HK-2 (cell line): Measurements from ENCODE around the gene CRY1.

Experiments used
- DNase-seq: peaks from one replicate; pipeline ENCODE4 v3.0.0-alpha.2; 2018; ENCODE audit not compliant: unreplicated experiment

Gene CRY1

GRCh38 chr12:106962286-106962685 is 131.1 kb downstream of the CRY1 start:
- DNase-seq = no peak

DNA sequence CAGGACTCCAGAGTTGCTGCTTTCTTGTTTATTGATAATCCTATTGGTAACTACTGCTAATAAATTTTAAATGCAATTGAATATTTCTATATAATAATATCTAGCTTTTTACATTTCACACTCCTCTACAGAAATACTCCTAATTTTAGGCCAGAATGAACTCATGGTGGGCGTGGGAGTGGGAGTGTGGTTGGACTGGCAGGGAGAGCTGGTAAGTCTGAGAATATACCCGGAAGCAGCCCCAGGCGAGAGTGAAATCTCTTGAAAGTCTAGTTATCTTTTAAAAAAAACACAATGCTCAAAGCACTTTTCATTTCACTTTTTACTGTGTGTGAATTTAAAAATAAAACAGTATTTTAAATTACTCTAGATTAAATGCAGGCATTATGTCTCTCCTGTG is 132.9 kb downstream of the CRY1 start:
- no peak for DNase-seq

DNA sequence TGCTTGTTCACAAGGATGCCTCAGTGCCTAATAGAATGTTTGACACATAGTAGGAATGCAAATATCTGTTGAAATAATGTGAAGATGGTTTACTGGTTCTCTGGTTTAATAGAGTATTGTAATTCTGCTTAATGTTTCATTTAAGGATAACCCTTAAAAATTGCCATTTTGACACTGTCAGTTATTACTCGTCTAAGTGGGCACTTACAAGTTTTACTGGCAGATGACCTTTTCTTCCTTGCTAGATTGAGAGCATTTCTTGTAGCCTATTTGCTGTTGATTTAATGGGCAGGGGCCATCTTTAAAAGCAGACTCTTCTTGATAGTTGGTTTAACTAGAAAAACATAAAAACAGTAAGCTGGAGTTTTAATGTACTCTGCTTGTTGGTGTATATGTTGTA is 135.8 kb downstream of the CRY1 start:
- no peak for DNase-seq

GRCh38 chr12:106956048-106956578 is 137.2 kb downstream of the CRY1 start:
- no peak for DNase-seq

DNA sequence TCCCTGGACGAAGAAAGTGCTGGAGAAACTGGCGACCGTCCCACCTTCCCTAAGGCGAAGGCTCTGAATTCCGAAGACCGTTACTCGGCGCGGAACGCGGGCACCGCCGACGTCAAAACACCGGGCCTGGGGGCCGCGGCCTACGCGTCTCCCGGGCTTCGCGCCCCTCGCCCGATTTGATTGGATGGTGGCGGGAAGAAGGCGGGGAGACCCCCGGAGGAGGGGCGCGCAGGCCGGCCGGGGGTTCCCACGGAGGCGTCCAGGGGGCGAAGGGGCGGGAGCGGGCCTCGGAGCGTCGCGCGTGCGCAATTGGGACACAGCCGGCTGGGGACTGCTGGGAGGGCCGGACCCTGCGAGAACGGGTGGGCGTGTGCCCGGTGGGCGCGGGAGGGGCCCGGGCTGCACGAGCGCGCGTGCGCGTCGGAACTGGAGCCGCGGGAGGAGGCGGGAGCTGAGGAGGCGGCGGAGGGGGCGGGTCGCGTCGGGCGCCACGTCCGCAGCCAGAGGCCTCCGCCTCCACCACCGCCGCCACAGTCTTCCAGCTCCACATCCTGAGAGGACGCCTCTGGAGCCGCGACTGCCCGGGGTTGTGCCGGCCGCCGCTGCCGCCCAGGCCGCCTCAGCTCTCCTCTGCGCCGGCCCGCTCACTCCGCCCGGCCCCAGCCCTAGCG is 137.8 kb downstream of the CRY1 start, which contains the start of gene TMEM263:
TMEM263 (plus strand) TSS at position 531 of the 671 bp plus-strand sequence. CDS start 11,210 bp downstream, outside the sequence.
- peak; percentile 97 for DNase-seq

DNA sequence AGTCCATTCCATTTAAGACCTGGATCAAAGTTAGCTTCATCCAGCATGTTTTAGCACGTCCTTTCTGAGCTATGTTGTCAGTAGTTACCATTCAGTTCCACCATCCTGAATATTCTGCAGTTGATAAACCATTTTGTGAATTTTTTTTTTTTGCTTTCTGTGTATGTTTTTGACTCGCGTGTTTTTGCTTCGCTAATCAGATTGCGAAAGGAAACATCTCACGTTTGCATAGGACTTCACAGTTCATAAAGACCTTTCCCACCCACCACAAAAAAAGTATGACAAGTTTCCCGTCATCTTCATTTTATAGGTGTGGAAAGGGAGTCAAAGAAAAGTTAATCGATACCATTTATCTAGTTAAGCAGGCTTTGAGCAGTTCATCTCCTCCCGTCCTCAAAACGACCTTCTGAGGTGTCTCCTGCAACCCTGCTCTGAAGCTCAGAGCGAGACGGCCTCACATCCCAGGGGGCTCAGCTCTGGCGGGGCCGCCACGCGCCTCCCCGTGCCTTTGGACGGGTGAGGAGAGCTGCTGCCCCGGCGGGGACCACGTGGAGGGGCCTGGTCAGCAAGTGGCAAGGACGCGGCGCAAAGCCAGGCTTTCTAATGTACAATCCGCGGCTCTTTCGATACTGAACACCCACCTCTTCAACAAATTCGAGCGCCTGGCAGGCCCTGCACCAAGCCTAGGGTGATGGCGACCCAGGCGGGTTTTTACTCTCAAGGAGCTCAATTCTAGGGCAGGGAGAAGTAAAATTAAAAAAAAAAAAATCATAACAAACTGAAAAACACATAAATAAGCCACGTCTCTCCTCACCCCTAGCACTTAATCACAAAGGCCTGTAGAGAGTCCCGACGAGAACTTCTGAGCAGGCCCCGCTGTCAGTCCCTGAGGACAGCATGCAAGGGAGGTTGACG is 138.6 kb downstream of the CRY1 start:
- no peak for DNase-seq

DNA sequence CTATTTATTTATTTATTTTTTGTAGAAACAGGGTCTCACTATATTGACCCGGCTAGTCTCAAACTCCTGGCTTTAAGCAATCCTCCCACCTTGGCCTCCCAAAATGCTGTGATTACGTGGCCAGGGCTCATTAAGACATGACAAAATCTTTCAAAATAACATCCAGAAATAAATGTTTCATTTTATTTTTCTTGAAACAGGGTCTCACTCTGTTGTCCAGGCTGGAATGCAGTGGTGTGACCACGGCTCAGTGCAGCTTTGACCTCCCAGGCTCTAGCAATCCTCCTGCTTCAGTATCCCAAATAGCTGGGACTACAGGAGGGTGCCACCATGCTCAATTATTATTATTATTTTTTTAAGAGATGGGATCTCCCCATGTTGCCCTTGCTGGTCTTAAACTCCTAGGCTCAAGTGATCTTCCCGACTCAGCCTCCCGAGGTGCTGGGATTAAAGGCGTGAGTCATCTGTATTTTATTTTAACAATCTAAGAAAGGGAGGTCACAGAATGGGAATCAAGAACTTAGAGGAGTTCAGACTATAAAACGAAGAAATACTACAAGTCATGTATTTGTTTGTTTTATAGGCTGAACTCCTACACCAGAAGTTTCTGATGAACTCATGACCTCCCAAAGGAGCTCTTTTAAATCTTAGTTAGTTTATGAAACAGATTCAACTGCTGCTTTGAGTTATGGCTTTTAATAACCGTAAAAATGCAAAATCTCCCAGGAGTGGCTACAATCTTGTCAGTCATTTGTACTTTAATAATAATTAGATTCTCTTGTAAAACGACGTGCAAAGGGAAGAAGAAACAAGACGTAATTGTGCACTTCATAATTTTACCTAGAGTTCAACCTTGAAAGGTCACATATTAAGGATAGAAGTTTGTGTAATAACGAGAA is 139.7 kb downstream of the CRY1 start:
- no peak for DNase-seq

- no peak for DNase-seq
Observed at GRCh38 chr12:106950591-106950990, 142.8 kb downstream of the CRY1 start.

DNA sequence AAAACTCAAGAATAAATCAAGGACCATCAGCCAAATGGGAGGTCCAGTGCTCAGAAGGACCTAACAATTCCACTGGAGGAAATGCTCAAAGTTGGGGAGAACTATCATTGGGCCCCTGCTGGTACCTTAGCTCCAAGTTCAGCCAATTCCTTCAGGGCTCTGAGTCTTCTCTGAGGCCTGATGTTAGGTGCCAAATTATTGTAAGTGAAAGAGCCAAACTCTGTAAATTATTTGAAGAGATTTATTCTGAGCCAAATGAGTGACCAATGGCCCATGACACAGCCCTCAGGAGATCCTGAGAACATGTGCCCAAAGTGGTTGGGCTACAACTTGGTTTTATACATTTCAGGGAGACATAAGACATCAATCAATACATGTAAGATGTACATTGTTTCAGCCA is 145.9 kb downstream of the CRY1 start:
- DNase-seq = no peak

DNA sequence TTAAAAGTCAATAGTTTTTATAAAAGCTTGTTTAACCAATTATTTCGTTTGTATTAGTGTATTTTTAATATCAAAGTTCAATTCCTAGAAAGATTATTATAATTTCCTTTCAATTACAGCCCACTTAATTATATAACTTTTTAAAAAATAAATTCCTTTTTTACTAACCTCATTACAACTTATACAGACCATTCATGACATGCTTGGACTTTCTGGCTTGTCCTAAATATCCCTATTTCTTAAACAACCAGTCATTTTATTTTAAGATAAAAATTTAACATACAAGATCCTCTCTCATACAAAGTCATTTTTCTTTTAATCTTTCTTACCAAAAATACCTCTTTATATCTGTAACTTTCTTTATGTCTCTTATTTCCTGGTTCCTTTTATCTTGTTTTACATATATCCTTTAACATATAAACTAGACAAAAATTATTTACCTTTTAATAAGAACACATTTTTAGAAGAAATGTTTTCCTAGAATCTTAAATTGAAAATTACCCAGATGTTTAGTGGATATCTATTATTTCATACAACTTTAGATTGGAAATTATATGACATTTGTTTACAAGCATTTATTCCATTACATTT is 148.0 kb downstream of the CRY1 start:
- no peak for DNase-seq

DNA sequence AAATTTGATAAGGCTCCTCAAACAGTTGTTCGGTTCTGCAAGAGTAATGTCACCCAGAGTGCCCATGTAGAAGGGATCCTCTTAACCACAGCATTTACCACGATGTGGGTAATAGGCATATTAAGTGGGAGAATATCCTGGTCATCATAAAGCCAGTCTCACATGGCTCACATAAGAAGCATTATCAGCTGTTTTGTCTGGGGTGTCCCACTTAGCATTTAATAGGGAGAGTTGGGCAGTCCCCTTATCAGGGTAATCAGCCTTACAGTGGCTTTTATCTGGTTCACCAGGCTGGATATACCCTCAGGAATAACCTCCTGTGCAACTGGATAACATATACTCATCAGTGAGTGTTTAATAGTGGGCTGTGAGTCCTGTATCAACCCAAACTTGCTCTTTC is 150.6 kb downstream of the CRY1 start:
- no peak for DNase-seq

DNA sequence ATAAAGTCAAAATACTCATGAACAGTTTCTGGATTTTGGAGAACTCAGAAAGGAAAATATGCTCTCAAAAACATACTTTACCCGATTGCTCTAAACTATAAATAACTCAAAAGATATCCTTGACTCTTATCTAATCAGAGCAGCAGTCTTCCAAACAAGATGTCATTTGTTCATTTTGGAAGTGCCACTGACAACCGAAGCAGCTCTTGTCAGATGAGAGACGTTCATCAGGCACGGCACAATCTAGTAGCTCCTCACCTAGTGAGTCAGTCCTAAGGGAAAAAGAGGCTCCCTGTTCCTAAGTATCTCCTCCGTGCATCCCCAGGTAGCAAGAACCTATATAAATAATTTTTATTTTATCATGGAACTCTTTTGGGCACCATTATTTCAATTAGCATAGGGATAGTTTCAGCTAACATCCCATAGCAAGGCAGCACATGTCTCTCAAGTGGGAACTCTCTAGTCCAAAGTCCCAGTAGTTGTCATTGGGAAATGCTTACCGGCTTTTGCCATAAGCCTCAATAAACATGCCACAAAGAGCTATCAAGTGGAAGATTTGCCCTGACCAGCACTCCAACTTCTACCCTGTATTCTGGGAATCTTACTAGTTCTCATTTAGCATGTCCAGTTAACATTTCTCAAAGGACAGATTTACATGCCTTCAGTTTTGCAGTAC is 151.7 kb downstream of the CRY1 start:
- no peak for DNase-seq
